Amygdala (tissue), 56 donors: ENCODE results near the gene TWIST1.

Experiments
- DNase-seq, 56 donors: peaks; one replicate each; lab custom pipeline; 2025; lab: John Stamatoyannopoulos, UW

Gene TWIST1

DNA sequence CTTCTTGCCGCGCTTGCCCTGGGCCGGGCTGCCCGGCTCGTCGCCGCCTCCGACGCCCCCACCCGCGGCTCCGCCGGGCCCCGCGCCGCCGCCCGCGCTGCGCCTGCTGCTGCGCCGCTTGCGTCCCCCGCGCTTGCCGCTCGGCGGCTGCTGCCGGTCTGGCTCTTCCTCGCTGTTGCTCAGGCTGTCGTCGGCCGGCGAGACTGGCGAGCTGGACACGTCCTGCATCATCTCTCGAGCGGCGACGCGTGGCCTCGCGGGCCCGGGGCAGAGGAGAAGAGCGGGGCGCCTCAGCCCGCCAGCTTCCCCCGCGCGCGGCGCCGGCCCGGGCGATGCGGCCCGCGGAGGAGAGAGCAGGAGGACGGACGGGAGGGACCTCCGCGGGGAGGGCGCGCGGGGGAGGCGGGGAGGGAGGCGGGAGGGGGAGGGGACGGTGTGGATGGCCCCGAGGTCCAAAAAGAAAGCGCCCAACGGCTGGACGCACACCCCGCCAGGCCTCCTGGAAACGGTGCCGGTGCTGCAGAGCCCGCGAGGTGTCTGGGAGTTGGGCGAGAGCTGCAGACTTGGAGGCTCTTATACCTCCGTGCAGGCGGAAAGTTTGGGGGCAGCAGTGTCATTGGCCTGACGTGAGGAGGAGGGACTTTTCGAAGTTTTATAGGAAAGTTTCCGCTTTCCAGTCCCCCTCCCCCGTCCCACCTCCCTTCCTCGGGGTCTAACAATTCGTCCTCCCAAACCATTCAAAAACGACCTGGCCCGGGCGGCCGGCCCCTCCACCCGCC is at the start of gene TWIST1:
TSS of gene TWIST1 (minus strand) at position 546 of the 779 bp plus-strand sequence. CDS start at position 231, 315 bp downstream.
- DNase-seq: no peak

DNA sequence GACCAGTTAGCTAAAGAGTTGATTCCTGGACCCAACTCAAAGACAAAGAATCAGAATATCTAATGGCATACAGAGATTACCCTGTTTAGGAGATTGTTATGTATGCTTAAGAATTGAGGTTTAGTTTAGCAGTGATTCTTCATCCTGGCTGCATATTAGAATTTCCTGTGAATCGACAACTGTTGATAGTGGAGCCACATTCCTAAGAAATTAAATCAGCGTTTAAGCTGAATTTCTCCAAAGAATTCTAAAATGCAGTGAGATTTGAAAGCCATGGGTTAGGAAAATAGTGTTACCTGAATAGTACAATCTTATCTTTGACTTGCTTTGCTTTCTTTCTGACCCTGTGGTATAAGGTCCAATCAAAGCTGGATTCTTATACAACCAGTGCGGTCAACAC is 44.2 kb upstream of the TWIST1 start:
- DNase-seq: no peak

- no peak for DNase-seq
Measured at GRCh38 chr7:19146699-19147098, 29.3 kb upstream of the TWIST1 start.

DNA sequence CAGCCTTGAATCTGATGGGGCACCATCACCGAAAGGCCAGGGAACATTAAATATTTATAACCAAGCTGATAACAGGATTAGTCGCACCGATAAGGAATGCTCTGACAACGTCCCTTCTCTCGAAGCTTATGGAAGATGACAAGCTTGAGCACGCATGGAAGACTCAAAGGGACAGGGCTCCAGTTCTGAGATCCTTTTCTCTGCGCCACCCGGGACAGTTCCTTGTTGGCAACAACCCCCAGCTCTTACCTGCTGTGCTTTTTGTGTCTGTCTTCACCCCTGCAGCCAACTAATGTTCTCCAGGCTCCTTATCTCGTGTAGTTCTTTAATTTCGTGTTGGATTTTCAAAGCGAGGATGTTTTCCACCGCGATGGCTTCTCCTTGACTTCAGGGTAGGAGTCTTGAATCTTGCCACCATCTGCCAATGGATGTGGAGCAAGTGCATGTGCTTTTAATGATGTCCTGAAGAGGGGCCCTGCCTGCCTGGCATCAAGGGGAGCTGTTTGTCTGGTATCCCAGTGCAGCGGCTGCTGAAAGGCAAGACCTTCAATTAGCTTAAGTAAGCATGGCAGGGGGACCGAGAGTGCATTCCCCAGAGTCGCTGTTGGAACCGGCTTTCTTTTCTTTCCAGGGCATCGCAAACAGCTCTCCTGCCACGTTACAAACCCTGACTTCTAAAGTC is 28.1 kb upstream of the TWIST1 start:
- no peak for DNase-seq

GRCh38 chr7:19144661-19145433 is 27.4 kb upstream of the TWIST1 start, which contains the start of gene FERD3L:
TSS of gene FERD3L (minus strand) at chr7:19145421. CDS start at chr7:19145362, 59 bp downstream.
- no peak for DNase-seq

GRCh38 chr7:19143881-19144574 is 26.6 kb upstream of the TWIST1 start:
- DNase-seq: no peak

DNA sequence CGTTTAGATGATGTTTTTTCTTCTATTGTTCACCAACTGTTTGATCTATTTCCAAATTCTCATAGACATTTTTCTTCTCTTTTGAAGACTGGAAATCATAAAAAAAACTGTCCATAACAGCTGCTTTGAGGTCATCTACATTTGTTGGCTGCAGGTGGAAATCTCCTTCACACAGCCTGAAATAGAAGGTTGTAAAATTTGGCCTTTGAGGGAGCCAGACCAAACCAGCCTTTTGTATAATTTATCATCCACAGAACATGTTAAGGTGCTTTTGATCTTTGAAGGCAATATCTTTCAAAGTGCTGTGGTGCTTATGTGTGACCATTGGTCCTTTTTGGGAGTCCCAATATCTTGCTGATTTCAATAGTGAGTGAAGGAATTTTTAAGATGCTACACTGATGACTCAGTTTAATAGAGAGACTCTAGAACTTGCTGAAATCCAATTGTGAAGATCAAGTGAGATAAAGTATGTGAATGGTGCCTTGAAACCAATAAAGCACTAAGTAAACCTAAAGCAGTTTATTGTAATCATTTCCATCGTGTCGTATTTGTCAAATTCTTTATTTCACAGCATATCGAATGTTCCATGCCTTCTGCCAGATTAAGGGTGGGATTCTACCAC is 22.4 kb upstream of the TWIST1 start:
- no peak for DNase-seq

GRCh38 chr7:19133886-19134285 is 16.4 kb upstream of the TWIST1 start:
- no peak for DNase-seq

DNA sequence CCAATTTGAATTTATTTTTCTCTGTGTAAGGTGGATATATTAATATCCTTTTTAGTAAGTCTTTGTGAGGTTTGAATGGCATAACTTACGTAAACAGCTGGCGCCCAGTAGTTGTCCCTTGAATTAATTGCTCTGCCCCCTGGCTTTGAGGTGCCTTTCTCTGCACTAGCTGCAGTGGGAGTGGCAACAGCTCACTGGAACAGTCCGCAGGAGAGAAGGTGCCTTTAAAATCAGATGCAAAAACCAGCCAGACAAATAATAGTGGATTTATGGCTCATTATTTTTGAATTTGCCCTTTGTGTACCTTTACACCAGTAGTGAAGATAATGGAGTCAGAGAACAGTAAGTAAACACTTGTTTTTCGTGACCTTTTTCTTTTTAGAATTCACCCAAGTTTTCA is 16.0 kb upstream of the TWIST1 start:
- DNase-seq: no peak

GRCh38 chr7:19128856-19129255 is 11.4 kb upstream of the TWIST1 start:
- no peak for DNase-seq

GRCh38 chr7:19121977-19122588 is 4.6 kb upstream of the TWIST1 start:
- DNase-seq: peak in 1 of 56 donors; percentile 2

DNA sequence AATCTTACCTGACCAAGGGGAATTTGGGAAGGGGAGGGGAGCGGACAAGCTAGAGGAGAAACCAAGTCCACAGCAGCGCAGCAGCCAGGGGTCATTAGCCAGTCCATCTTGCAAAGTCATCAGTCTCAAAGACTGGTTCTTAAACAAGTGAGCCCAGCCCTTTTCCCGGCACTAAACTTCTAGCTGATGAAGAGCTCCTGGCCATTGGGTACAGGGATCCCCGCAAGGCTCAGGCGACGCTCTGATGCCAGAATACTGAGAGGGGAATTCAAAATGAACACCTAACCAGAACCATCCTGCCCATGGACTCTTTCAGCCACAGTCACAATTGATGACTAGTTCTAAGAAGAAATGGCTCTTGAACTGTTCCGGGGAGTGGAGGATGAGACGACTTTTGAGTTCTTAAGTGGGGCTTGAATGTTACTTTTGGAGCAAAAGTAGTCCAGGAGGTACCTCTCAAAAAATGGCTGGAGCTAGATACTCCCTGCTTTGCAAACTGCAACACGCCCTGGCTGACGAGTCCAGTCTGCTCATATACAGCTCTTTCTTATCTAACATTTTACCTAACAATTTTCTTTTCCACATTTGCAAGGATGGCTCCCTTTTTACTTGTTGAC is 2.5 kb upstream of the TWIST1 start:
- no peak for DNase-seq

DNA sequence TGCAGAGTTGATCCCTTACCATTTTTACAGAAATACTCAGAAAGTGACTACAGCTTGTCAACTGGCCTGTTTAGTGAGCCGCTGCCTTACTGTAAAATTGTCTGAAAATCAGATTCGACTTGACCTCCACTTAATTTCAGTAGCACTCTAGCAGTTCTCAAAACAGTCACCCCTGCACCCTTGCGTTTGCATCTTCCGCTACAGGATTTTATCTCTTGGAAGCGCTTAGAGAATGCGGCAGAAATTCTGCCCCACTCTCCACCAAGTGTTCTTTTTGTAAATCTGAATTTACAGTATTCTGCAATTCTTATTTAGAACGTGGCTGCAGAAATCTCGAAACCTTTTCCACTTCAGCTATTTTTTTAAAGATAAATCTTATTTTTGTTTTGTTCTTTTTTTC is 1.9 kb upstream of the TWIST1 start:
- DNase-seq: no peak

DNA sequence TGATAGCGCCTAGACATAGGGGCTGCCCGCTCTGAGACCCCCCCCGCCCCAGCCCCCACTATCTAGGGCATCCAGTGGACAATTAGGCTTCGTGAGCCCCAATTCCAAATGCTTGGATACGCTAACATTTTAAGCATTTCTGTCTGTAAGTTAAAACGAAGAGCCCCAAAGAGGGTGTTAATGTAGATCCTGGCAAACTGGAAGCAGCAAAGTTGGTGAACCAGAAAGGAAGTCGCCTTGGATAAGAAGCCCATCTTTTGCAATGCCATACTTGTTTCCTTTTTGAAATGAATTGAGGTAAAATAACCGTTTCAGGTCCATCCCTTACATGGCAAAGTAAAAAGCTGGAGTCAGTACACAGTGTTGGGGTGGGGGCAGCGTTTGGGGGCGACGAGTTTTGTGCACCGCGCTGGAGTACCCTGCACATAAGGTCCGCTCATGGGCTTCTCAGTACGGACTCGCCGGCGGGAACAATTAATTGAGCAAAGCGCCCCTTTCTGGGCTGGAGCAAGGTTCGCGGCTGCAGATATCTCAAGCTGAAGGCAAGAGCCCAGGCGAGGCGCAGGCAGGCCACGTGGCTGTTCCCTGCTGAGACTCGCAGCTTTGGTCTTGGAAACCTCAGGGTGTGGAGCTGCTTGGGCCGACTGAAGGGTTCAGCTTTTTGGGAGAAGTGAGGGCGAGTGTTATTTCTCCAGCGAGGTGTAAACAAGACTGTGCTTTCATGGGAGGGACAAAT is 1.4 kb upstream of the TWIST1 start:
- DNase-seq: no peak

- DNase-seq: no peak
Measured at GRCh38 chr7:19117870-19118608, 603 bp upstream of the TWIST1 start.

DNA sequence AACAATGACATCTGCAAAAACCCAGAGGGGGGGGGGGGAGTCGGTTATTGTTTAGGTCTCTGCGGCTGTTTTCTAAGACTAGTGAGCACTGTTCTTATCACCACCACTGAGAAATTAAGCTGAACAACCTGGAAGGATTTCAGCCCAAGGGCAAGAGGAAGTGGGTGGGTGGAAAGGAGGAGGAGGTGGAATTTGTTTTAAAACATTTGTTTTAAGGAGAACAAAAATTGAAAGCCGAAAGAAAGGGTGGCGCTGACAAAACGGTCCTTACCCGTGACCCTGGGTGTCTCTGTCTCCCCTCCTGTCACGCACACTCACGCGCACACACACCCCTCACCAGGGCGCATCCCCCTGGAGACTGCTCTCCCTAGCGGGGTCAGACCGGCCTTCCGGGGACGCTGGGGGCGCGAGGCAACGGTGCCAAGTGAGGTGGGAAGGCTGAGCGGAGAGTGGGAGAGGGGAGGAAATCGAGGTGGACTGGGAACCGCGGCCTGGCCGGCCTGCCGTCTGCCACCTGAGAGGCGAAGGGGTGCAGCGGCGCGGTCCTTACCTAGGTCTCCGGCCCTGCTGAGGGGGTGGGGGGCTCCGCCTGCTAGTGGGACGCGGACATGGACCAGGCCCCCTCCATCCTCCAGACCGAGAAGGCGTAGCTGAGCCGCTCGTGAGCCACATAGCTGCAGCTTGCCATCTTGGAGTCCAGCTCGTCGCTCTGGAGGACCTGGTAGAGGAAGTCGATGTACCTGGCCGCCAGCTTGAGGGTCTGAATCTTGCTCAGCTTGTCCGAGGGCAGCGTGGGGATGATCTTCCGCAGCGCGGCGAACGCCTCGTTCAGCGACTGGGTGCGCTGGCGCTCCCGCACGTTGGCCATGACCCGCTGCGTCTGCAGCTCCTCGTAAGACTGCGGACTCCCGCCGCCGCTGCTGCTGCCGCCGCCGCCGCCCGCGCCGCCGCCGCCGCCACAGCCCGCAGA is 1.0 kb downstream of the TWIST1 start:
- DNase-seq: no peak

DNA sequence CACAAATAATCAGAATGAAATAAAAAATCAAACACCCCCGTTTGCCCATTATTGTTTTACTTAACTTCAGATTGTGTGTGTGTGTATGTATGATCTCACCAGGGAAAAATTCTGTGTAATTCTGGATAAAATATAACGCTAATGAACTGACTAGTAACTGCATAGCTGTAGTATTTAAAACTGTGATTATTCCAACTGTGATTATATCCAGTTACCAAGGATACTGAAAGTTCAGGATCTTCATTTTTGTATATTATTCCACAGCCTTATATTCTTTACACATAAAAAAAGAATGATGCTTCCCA is 2.9 kb downstream of the TWIST1 start:
- DNase-seq: no peak
